SK-N-SH treated with all-trans-retinoic acid at 6 μM for 48 hours (cell line): ENCODE results near the gene GNPAT.

Source experiments
- TOX ChIP-seq: fragments of 250-450 bp; sonication (Bioruptor Pico); IDR thresholded peaks from 2 replicates; pipeline ENCODE4 v1.8.0; 2021; ENCODE audit warnings: mild to moderate bottlenecking, moderate library complexity, borderline replicate concordance
- TF ChIP-seq, protein P1 (sequence below): fragments of 250-450 bp; sonication (Bioruptor Pico); IDR thresholded peaks from 2 replicates; pipeline ENCODE4 v1.8.0; 2020; ENCODE audit warnings: mild to moderate bottlenecking, moderate library complexity, borderline replicate concordance

DNA sequence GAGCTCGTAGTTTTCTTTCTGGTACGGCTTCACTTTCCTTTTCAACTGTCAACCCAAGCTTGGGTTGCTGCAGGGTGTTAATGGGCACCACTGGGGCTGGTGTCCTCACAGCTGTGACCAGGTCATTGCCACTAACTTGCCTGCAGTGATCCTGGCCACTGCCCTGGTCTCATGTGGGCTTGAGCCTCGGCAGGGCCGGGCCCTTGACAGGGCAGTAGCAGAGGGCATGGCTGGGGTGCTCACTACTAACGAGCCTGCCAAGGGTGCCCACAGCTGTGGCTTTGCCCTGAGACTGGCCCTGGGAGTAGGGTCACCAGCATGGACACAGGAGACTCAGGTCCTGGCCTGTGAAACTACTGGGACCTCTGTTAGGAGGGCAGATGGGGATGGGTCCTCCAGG, 31.5 kb upstream of the GNPAT start:
- TF ChIP-seq, protein P1, sequence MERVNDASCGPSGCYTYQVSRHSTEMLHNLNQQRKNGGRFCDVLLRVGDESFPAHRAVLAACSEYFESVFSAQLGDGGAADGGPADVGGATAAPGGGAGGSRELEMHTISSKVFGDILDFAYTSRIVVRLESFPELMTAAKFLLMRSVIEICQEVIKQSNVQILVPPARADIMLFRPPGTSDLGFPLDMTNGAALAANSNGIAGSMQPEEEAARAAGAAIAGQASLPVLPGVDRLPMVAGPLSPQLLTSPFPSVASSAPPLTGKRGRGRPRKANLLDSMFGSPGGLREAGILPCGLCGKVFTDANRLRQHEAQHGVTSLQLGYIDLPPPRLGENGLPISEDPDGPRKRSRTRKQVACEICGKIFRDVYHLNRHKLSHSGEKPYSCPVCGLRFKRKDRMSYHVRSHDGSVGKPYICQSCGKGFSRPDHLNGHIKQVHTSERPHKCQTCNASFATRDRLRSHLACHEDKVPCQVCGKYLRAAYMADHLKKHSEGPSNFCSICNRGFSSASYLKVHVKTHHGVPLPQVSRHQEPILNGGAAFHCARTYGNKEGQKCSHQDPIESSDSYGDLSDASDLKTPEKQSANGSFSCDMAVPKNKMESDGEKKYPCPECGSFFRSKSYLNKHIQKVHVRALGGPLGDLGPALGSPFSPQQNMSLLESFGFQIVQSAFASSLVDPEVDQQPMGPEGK (CRISPR knock-in tag), result no peak
- no peak for TF ChIP-seq TOX (CRISPR knock-in tag)
